Neural crest cell (in vitro differentiated cells): ENCODE measurements around the gene C3orf33. TPM values are rescaled to one million over a fixed set of nuclear protein-coding genes. Genes with fewer than 3 reads are reported as not detected.

Experiments
- DNase-seq: peaks from one replicate; pipeline ENCODE4 v3.0.0; 2021; ENCODE audit warnings: low read depth, mixed read lengths, low spot score
- H3K27ac Mint-ChIP-seq: one replicate; pipeline ENCODE4 v1.8.0; 2021; ENCODE audit warnings: mild to moderate bottlenecking, mixed read lengths; ENCODE audit not compliant: unreplicated experiment
- H3K27me3 Mint-ChIP-seq: 2 replicates; pipeline ENCODE4 v1.8.0; 2021; ENCODE audit warnings: low read depth, mild to moderate bottlenecking, mixed read lengths
- H3K36me3 Mint-ChIP-seq: 2 replicates; pipeline ENCODE4 v1.8.0; 2021; ENCODE audit warnings: low read depth, mild to moderate bottlenecking, mixed read lengths
- H3K4me1 Mint-ChIP-seq: 2 replicates; pipeline ENCODE4 v1.8.0; 2021; ENCODE audit warnings: mixed read lengths
- H3K4me3 Mint-ChIP-seq: one replicate; pipeline ENCODE4 v1.8.0; 2021; ENCODE audit warnings: mild to moderate bottlenecking, mixed read lengths
- H3K9me3 Mint-ChIP-seq: 2 replicates; pipeline ENCODE4 v1.8.0; 2021; ENCODE audit warnings: mixed read lengths
- total RNA-seq: library from RNA; stranded (reverse); gene quantifications from 2 replicates; pipeline ENCODE4 v1.2.1, GENCODE V29; 2021
- TF ChIP-seq, protein P1 (sequence below): fragments of 200-600 bp; sonication (generic); conservative IDR thresholded peaks from 2 replicates; pipeline ENCODE4 v1.5.0; 2021; ENCODE audit warnings: antibody characterized with exemption, mild to moderate bottlenecking

The C3orf33 gene
- total RNA-seq, 1 donor from 2014 or later, result 4.2 TPM

DNA sequence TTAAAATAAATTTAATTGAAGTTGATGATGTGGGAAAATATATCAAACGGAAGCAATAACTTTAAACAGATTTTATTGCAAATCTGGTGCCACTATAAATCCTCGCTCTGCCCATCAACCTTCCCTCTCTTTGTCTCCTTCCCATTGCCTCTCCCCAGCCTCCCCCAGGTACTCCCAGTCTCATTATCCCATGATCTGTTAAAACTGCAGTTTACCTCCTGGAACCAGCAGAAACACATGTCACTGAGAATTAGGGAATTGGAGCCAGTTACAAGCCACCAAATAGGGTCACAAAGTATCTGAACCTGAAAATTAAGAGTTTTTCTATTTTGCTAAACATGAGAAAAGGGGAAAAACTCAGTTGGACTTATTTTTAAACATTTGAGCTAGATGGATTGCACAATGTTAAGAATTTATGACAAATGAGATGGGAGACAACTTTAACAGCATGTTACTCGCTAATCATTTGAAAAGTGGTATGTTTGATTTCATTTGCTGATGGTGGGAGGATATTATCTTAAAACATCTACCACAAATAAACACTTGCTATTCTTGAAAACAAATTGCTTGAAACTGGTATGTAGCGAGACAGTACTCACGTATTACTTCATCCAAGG, 63.6 kb downstream of the C3orf33 start:
- Mint-ChIP-seq H3K27me3 (peaks cover 21% of the 10 kb centered on the region), H3K36me3 (no peaks in the 10 kb centered on the region), H3K27ac (no peak overlapping the region), H3K4me1 (peaks cover 69% of the 10 kb centered on the region), H3K9me3 (no peaks in the 10 kb centered on the region), H3K4me3 (peak overlapping the region; percentile 99)
- TF ChIP-seq, protein P1, sequence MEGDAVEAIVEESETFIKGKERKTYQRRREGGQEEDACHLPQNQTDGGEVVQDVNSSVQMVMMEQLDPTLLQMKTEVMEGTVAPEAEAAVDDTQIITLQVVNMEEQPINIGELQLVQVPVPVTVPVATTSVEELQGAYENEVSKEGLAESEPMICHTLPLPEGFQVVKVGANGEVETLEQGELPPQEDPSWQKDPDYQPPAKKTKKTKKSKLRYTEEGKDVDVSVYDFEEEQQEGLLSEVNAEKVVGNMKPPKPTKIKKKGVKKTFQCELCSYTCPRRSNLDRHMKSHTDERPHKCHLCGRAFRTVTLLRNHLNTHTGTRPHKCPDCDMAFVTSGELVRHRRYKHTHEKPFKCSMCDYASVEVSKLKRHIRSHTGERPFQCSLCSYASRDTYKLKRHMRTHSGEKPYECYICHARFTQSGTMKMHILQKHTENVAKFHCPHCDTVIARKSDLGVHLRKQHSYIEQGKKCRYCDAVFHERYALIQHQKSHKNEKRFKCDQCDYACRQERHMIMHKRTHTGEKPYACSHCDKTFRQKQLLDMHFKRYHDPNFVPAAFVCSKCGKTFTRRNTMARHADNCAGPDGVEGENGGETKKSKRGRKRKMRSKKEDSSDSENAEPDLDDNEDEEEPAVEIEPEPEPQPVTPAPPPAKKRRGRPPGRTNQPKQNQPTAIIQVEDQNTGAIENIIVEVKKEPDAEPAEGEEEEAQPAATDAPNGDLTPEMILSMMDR, result no peak
- no peak for DNase-seq

DNA sequence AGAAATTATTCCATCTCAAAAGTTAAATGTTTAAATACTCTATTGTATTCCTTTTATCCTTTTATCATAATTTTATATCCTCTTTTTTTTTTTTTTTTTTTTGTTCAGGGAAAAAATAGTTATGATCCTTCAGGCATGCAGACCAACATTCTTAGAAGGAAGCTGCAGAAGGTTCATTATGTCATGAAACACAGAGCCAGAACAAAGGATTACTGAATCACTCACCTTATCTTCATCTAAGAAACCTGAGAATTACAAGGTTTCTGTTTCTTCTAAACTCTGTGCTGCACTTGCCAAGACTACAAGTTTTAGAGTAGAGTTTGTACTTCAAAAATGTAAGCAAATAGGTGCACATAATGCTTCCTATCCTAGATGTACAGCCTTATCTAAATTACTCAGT, 64.5 kb downstream of the C3orf33 start:
- peaks cover 14% of the 10 kb centered on the region for H3K27me3 Mint-ChIP-seq
- H3K9me3 Mint-ChIP-seq, result no peaks in the 10 kb centered on the region
- H3K4me1 Mint-ChIP-seq, result peaks cover 61% of the 10 kb centered on the region
- TF ChIP-seq, protein P1, result no peak
- no peak overlapping the region for H3K4me3 Mint-ChIP-seq
- H3K27ac Mint-ChIP-seq, result no peak overlapping the region
- no peaks in the 10 kb centered on the region for H3K36me3 Mint-ChIP-seq
- no peak for DNase-seq

DNA sequence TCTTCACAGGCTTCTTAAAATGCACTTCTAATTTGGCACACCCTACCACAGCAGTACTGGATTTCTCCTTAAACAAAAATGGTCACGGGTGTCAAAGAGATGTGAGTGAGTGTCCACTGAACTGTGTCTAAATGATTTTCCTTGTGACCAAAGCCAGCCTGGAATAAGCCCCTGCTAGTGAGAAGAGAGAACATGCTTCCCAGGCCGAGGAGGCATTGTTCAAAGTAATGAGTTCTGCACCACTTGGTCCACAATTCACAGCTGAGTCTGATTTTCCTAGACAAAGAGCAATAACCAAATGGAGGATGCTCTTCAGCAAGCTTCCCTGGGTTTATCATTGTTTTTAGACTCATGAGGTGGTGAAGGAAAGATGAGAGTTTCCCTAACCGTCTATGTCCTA, 65.0 kb downstream of the C3orf33 start:
- Mint-ChIP-seq H3K27ac (peak overlapping the region; percentile 9), H3K36me3 (no peaks in the 10 kb centered on the region), H3K4me1 (peaks cover 56% of the 10 kb centered on the region), H3K27me3 (peaks cover 12% of the 10 kb centered on the region), H3K9me3 (no peaks in the 10 kb centered on the region), H3K4me3 (peak overlapping the region; percentile 38)
- TF ChIP-seq, protein P1, result no peak
- DNase-seq, result no peak

DNA sequence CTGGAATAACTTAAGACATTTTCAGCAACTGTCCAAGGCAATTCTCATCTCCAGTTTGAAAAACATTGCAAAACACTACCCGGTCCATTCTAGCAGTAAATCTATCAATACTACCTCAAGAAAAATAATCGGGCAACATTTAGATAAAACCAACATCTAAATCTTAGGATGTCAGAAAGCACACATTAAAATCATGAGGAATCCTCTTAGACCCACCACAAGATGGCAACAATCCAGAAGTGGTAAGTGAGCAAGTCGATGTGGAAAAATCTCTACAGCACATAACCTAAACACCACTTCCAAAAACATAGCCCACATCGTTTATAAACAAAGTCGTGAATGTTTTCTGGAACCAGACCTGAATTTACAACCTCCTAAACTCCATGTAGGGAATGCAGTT, 66.9 kb downstream of the C3orf33 start:
- Mint-ChIP-seq H3K36me3 (peaks cover 3% of the 10 kb centered on the region), H3K27ac (no peak overlapping the region), H3K4me3 (no peak overlapping the region), H3K9me3 (no peaks in the 10 kb centered on the region), H3K4me1 (peaks cover 42% of the 10 kb centered on the region), H3K27me3 (peaks cover 5% of the 10 kb centered on the region)
- DNase-seq, result no peak
- TF ChIP-seq, protein P1, result peak; percentile 32

DNA sequence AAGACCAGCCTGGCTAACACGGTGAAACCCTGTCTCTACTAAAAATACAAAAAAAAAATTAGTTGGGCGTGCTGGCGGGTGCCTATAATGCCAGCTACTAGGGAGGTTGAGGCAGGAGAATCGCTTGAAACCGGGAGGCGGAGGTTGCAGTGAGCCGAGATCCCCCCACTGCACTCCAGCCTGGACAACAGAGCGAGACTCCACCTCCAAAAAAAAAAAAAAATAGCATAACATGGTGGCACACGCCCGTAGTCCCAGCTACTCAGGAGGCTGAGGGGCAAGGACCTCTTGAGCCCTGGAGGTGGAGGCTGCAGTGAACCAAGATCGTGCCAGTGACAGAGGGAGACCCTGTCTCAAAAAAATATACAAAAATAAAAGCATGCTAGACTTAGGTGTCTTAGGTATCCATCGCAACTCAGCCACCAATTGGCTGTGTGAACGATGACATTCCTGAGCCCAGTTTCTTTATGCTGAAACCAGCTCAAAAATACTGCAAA, 67.5 kb downstream of the C3orf33 start:
- no peak overlapping the region for H3K27ac Mint-ChIP-seq
- H3K27me3 Mint-ChIP-seq, result peaks cover 2% of the 10 kb centered on the region
- peaks cover 41% of the 10 kb centered on the region for H3K4me1 Mint-ChIP-seq
- H3K4me3 Mint-ChIP-seq, result no peak overlapping the region
- peaks cover 4% of the 10 kb centered on the region for H3K36me3 Mint-ChIP-seq
- TF ChIP-seq, protein P1, result no peak
- DNase-seq, result no peak
- H3K9me3 Mint-ChIP-seq, result peaks cover 1% of the 10 kb centered on the region
